H9 (cell line): ENCODE results near the gene PEPD. TPM values are rescaled to one million over a fixed set of nuclear protein-coding genes. Genes with fewer than 3 reads are reported as not detected.

Source experiments
- DNase-seq: peaks from one replicate; pipeline ENCODE4 v3.0.0-alpha.2; 2017
- H2AFZ ChIP-seq: one replicate; pipeline ENCODE4 v1.6.1; 2013; ENCODE audit warnings: mild to moderate bottlenecking, low read length, control low read depth, moderate library complexity
- H2AK5ac ChIP-seq: 2 replicates; pipeline ENCODE4 v1.6.1; 2013; ENCODE audit warnings: low read length, control low read depth, mixed read lengths; ENCODE audit not compliant: insufficient read length
- H2BK120ac ChIP-seq: one replicate; pipeline ENCODE4 v1.6.1; 2013; ENCODE audit warnings: low read depth, mild to moderate bottlenecking, low read length, control low read depth, inconsistent platforms; ENCODE audit not compliant: poor library complexity, severe bottlenecking
- H2BK12ac ChIP-seq: 2 replicates; pipeline ENCODE4 v1.6.1; 2013; ENCODE audit warnings: low read length, control low read depth, mixed read lengths, low read depth; ENCODE audit not compliant: insufficient read length
- H2BK15ac ChIP-seq: 2 replicates; pipeline ENCODE4 v1.6.1; 2013; ENCODE audit warnings: low read depth, low read length, control low read depth
- H2BK20ac ChIP-seq: one replicate; pipeline ENCODE4 v1.6.1; 2013; ENCODE audit warnings: low read depth, mild to moderate bottlenecking, low read length, control low read depth, inconsistent platforms; ENCODE audit not compliant: poor library complexity, severe bottlenecking
- H2BK5ac ChIP-seq: 2 replicates; pipeline ENCODE4 v1.6.1; 2013; ENCODE audit warnings: low read length, control low read depth, mixed read lengths; ENCODE audit not compliant: insufficient read length
- H3K14ac ChIP-seq: 2 replicates; pipeline ENCODE4 v1.6.1; 2013; ENCODE audit warnings: low read length, control low read depth; ENCODE audit not compliant: insufficient read depth
- H3K18ac ChIP-seq: 2 replicates; pipeline ENCODE4 v1.6.1; 2013; ENCODE audit warnings: low read depth, mild to moderate bottlenecking, mixed read lengths, low read length, control low read depth; ENCODE audit not compliant: insufficient read length
- H3K23ac ChIP-seq: 2 replicates; pipeline ENCODE4 v1.6.1; 2013; ENCODE audit warnings: low read length, control low read depth, mixed read lengths, low read depth; ENCODE audit not compliant: insufficient read length
- H3K23me2 ChIP-seq: 2 replicates; pipeline ENCODE4 v1.6.1; 2013; ENCODE audit warnings: low read depth, mild to moderate bottlenecking, mixed read lengths, low read length, control low read depth; ENCODE audit not compliant: insufficient read length, poor library complexity, severe bottlenecking
- H3K27ac ChIP-seq: 2 replicates; pipeline ENCODE4 v1.5.1; 2013; ENCODE audit warnings: low read length, control low read depth, mixed read lengths, low read depth; ENCODE audit not compliant: insufficient read length
- H3K27me3 ChIP-seq: 2 replicates; pipeline ENCODE4 v1.6.1; 2013; ENCODE audit warnings: low read length, control low read depth, inconsistent platforms; ENCODE audit not compliant: insufficient read depth
- H3K4ac ChIP-seq: 2 replicates; pipeline ENCODE4 v1.6.1; 2013; ENCODE audit warnings: low read depth, mild to moderate bottlenecking, control low read depth, inconsistent platforms, low read length, moderate library complexity
- H3K4me1 ChIP-seq: 2 replicates; pipeline ENCODE4 v1.6.1; 2013; ENCODE audit warnings: low read length, control low read depth, inconsistent platforms; ENCODE audit not compliant: insufficient read depth
- H3K4me2 ChIP-seq: 2 replicates; pipeline ENCODE4 v1.6.1; 2013; ENCODE audit warnings: low read length, control low read depth, mixed read lengths; ENCODE audit not compliant: insufficient read length, insufficient read depth
- H3K56ac ChIP-seq: 2 replicates; pipeline ENCODE4 v1.6.1; 2013; ENCODE audit warnings: low read depth, mild to moderate bottlenecking, mixed read lengths, low read length, control low read depth; ENCODE audit not compliant: insufficient read length
- H3K79me1 ChIP-seq: 2 replicates; pipeline ENCODE4 v1.6.1; 2013; ENCODE audit warnings: low read depth, mild to moderate bottlenecking, moderate library complexity, low read length, control low read depth, inconsistent platforms; ENCODE audit not compliant: insufficient read depth, poor library complexity, severe bottlenecking
- H3K79me2 ChIP-seq: 2 replicates; pipeline ENCODE4 v1.6.1; 2013; ENCODE audit warnings: low read length, control low read depth, inconsistent platforms; ENCODE audit not compliant: insufficient read depth
- H3K9ac ChIP-seq: 2 replicates; pipeline ENCODE4 v1.6.1; 2013; ENCODE audit warnings: low read length, control low read depth, mixed read lengths; ENCODE audit not compliant: insufficient read length; ENCODE audit errors: extremely low read depth
- H3K9me3 ChIP-seq: one replicate; pipeline ENCODE4 v1.6.1; 2013; ENCODE audit warnings: low read depth, low read length, inconsistent platforms; ENCODE audit not compliant: control insufficient read depth
- H3T11ph ChIP-seq: one replicate; pipeline ENCODE4 v1.6.1; 2013; ENCODE audit warnings: mild to moderate bottlenecking, low read length, control low read depth, inconsistent platforms
- H4K20me1 ChIP-seq: one replicate; pipeline ENCODE4 v1.6.1; 2013; ENCODE audit not compliant: control insufficient read depth, insufficient read length, insufficient read depth
- H4K5ac ChIP-seq: 2 replicates; pipeline ENCODE4 v1.6.1; 2013; ENCODE audit warnings: low read depth, mild to moderate bottlenecking, mixed read lengths, low read length, control low read depth; ENCODE audit not compliant: insufficient read length
- H4K8ac ChIP-seq: replicated peaks from 2 replicates; pipeline ENCODE4 v1.6.1; 2013; ENCODE audit warnings: low read length, control low read depth, mixed read lengths, low read depth; ENCODE audit not compliant: insufficient read length
- H4K91ac ChIP-seq: 2 replicates; pipeline ENCODE4 v1.6.1; 2013; ENCODE audit warnings: low read depth, mild to moderate bottlenecking, moderate library complexity, mixed read lengths, low read length, control low read depth; ENCODE audit not compliant: insufficient read length
- H3K27ac Mint-ChIP-seq, 3 experiments: 2 replicates in 2 of 3; 3 replicates in 1 of 3; pipeline ENCODE4 v1.8.0; 2020 to 2021; ENCODE audit warnings: mixed read lengths in 3 of 3, mild to moderate bottlenecking in 1 of 3, moderate library complexity in 1 of 3
- H3K27me3 Mint-ChIP-seq: 2 replicates; pipeline ENCODE4 v1.8.0; 2021; ENCODE audit warnings: low read depth, mild to moderate bottlenecking, moderate library complexity, mixed read lengths
- H3K36me3 Mint-ChIP-seq, 3 experiments: 2 replicates in 2 of 3; 3 replicates in 1 of 3; pipeline ENCODE4 v1.8.0; 2020 to 2021; ENCODE audit warnings: low read depth in 3 of 3, mixed read lengths in 3 of 3; ENCODE audit not compliant: insufficient read depth in 1 of 3
- H3K4me1 Mint-ChIP-seq, 2 experiments: 2 replicates each; pipeline ENCODE4 v1.8.0; 2020; ENCODE audit warnings: mixed read lengths in 2 of 2
- H3K4me3 Mint-ChIP-seq, 2 experiments: 2 replicates in 1 of 2; 3 replicates in 1 of 2; pipeline ENCODE4 v1.8.0; 2020 to 2021; ENCODE audit warnings: mild to moderate bottlenecking in 2 of 2, mixed read lengths in 2 of 2, moderate library complexity in 1 of 2
- H3K9me3 Mint-ChIP-seq, 2 experiments: 2 replicates in 1 of 2; 3 replicates in 1 of 2; pipeline ENCODE4 v1.8.0; 2020; ENCODE audit warnings: mild to moderate bottlenecking in 2 of 2, mixed read lengths in 2 of 2, moderate library complexity in 1 of 2
- CTCF ChIP-seq: fragments of 200-600 bp; sonication (generic); conservative IDR thresholded peaks from 3 replicates; pipeline ENCODE4 v1.8.0; 2021; ENCODE audit warnings: antibody characterized with exemption, mild to moderate bottlenecking
- WGBS: extraction: QIAGEN DNeasy Blood & Tissue Kit; methylation state at CpG from one replicate; pipeline ENCODE4 v1.1.7; 2013; ENCODE audit warnings: missing lambda C conversion rate, low lambda C conversion rate, mixed read lengths; ENCODE audit not compliant: insufficient read length; ENCODE audit errors: extremely low coverage; 5-methylcytosine and 5-hydroxymethylcytosine counted together
- total RNA-seq: library from RNA; stranded (reverse); gene quantifications from 2 replicates; pipeline ENCODE4 v1.2.1, GENCODE V29; 2021

PEPD gene
- total RNA-seq, 1 experiment from 2014 or later = 52.8 TPM

- Histone ChIP-seq H4K8ac (no peak overlapping the region), H3K4me2 (no peak overlapping the region), H3K18ac (no peak overlapping the region), H3K9ac (no peak overlapping the region), H2AK5ac (no peak overlapping the region), H2BK120ac (no peak overlapping the region), H3K9me3 (no peaks in the 10 kb centered on the region), H3K14ac (no peak overlapping the region), H3K79me2 (no peaks in the 10 kb centered on the region; the same call in 1 of the 2 replicates), H2BK12ac (no peak overlapping the region), H4K91ac (no peak overlapping the region), H2BK5ac (no peak overlapping the region), H3K4ac (no peak overlapping the region), H3K27ac (no peak overlapping the region), H3K23ac (no peak overlapping the region), H3K79me1 (no peaks in the 10 kb centered on the region), H2BK15ac (no peak overlapping the region), H3K27me3 (no peaks in the 10 kb centered on the region), H3K56ac (no peak overlapping the region), H4K5ac (no peak overlapping the region), H3T11ph (no peak overlapping the region), H3K4me1 (no peaks in the 10 kb centered on the region), H3K23me2 (no peaks in the 10 kb centered on the region), H2BK20ac (no peak overlapping the region), H4K20me1 (no peaks in the 10 kb centered on the region), H2AFZ (no peak overlapping the region)
- Mint-ChIP-seq H3K36me3 (peaks cover 0 to 10% (median 1%) of the 10 kb centered on the region in 3 experiments; a peak in 4 of 7 replicates), H3K4me3 (no peak overlapping the region), H3K27me3 (no peaks in the 10 kb centered on the region), H3K9me3 (no peaks in the 10 kb centered on the region), H3K27ac (peak overlapping the region in 1 of 3 experiments; percentile 13; a peak in 1 of 7 replicates), H3K4me1 (peaks cover 2 to 5% of the 10 kb centered on the region in 2 experiments; a peak in 3 of 4 replicates)
- no peak for TF ChIP-seq CTCF
- WGBS = no CpG with 5 or more reads among the region's 6 CpGs
- no peak for DNase-seq
These were observed 18.6 kb downstream of the PEPD start for GRCh38 chr19:33503030-33503429.
